CD4-positive, alpha-beta memory T cell (primary cell): Measurements from ENCODE around the gene MBD3L4. TPM values are rescaled to one million over a fixed set of nuclear protein-coding genes. Genes with fewer than 3 reads are reported as not detected.
"Not testable (repeated sequence)": the region's sequence is repeated elsewhere in the genome, so short reads cannot be mapped to it uniquely, and the experiment has no call there.

Source experiments
- CTCF ChIA-PET: fragments of 350-600 bp; sonication (Branson Sonifier 250); formaldehyde crosslinking; loops from one replicate; lab custom pipeline; 2021; ENCODE audit warnings: inconsistent platforms; ENCODE audit not compliant: partially characterized antibody; lab: Charles Lee
- POLR2A ChIA-PET: fragments of 350-600 bp; sonication (Branson Sonifier 250); formaldehyde crosslinking; loops from one replicate; lab custom pipeline; 2021; ENCODE audit not compliant: partially characterized antibody; lab: Charles Lee
- DNase-seq, 5 donors: peaks; one replicate each; pipeline versions ENCODE4 v3.0.0 to v3.0.0-alpha.2; 2020 to 2022; ENCODE audit warnings: mixed read lengths in 1 of 5
- H3K27ac ChIP-seq: one replicate; pipeline ENCODE4 v1.7.0; 2013; ENCODE audit warnings: low read depth, low read length
- H3K27me3 ChIP-seq: 2 replicates; pipeline ENCODE4 v1.7.0; 2013; ENCODE audit warnings: mild to moderate bottlenecking, low read length, moderate library complexity; ENCODE audit not compliant: insufficient read depth
- H3K36me3 ChIP-seq: 2 replicates; pipeline ENCODE4 v1.7.0; 2013; ENCODE audit warnings: mild to moderate bottlenecking, low read length, moderate library complexity; ENCODE audit not compliant: insufficient read depth
- H3K4me1 ChIP-seq: 2 replicates; pipeline ENCODE4 v1.7.0; 2013; ENCODE audit warnings: mild to moderate bottlenecking, low read length, moderate library complexity; ENCODE audit not compliant: insufficient read depth
- H3K4me3 ChIP-seq, 2 donors: one replicate each; pipeline ENCODE4 v1.7.0; 2013; ENCODE audit warnings: low read length in 2 of 2, mild to moderate bottlenecking in 1 of 2
- H3K9me3 ChIP-seq, 2 donors: one replicate each; pipeline ENCODE4 v1.7.0; 2013; ENCODE audit warnings: low read length in 2 of 2, control low read depth in 1 of 2; ENCODE audit not compliant: control insufficient read depth in 1 of 2
- H3K27ac Mint-ChIP-seq, 7 donors: one replicate each; pipeline ENCODE4 v1.8.0; 2020 to 2021; ENCODE audit warnings: mixed read lengths in 7 of 7, mild to moderate bottlenecking in 6 of 7, inconsistent platforms in 3 of 7, moderate library complexity in 3 of 7
- H3K27me3 Mint-ChIP-seq, 2 donors: one replicate each; pipeline ENCODE4 v1.8.0; 2020 to 2021; ENCODE audit warnings: mixed read lengths in 2 of 2
- H3K36me3 Mint-ChIP-seq, 2 donors: one replicate each; pipeline ENCODE4 v1.8.0; 2020 to 2021; ENCODE audit warnings: mixed read lengths in 2 of 2, inconsistent platforms in 1 of 2, mild to moderate bottlenecking in 1 of 2
- H3K4me1 Mint-ChIP-seq, 4 donors: one replicate each; pipeline ENCODE4 v1.8.0; 2020 to 2021; ENCODE audit warnings: mixed read lengths in 4 of 4, mild to moderate bottlenecking in 1 of 4
- H3K4me3 Mint-ChIP-seq, 8 donors: one replicate each; pipeline ENCODE4 v1.8.0; 2020 to 2021; ENCODE audit warnings: mixed read lengths in 8 of 8, mild to moderate bottlenecking in 7 of 8, moderate library complexity in 6 of 8, inconsistent platforms in 3 of 8
- H3K9me3 Mint-ChIP-seq, 8 donors: one replicate each; pipeline ENCODE4 v1.8.0; 2020 to 2021; ENCODE audit warnings: mixed read lengths in 8 of 8, mild to moderate bottlenecking in 5 of 8, inconsistent platforms in 3 of 8, moderate library complexity in 1 of 8
- intact Hi-C: fragments of 100-400 bp; cut with micrococcal nuclease; formaldehyde crosslinking; loops from one replicate; pipeline ENCODE4 v1.15.1; 2023
- polyA plus RNA-seq, 2 donors: library from polyadenylated mRNA; unstranded; fragments of 300-500 nt; fragmentation: Illumina TruSeq; gene quantifications; one replicate each; pipeline ENCODE4 v1.2.3, GENCODE V29; 2021
- total RNA-seq, 2 experiments: library from RNA; stranded (reverse); gene quantifications; one replicate each; pipeline ENCODE4 v1.2.3, GENCODE V29; 2021

Gene MBD3L4
- total and polyA plus RNA-seq, 4 experiments from 2014 or later: not detected

DNA sequence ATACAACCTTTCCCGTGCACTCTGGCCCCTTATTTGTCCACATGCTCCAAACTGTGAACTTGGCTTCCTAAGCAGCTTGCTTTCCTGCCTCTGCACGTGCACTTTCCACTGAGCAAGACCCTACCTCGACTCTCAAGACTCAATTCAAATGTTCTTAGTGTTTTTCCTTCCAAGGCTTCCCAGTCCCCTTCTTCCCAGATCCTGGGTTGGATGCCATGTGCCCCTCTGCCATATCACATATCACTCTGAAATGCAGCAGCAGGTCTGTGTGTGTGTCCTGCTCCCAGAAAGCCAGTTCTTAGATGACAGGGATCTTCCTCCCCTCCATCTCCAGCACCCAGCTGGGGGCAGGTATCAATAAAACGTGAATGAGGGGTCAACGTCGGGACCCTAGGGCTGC, 32.6 kb upstream of the MBD3L4 start:
- ChIA-PET CTCF (no interaction called here), POLR2A (interaction anchor here (4.7 kb wide), 1 partner anchor 27 kb away, joined by 31 read pairs; no protein-coding TSS in a partner anchor)
- H3K36me3 Mint-ChIP-seq: peaks cover 50 to 57% of the 10 kb centered on the region in 2 donors
- no peak overlapping the region for H3K4me3 ChIP-seq
- peaks cover 53% of the 10 kb centered on the region for H3K36me3 ChIP-seq
- H3K9me3 ChIP-seq: peaks cover 6 to 9% of the 10 kb centered on the region in 2 donors
- no peak for DNase-seq
- peaks cover 13 to 40% (median 21%) of the 10 kb centered on the region in 4 donors for H3K4me1 Mint-ChIP-seq
- H3K4me1 ChIP-seq: peaks cover 21% of the 10 kb centered on the region
- H3K27me3 ChIP-seq: no peaks in the 10 kb centered on the region
- no peak overlapping the region for H3K27ac ChIP-seq
- intact Hi-C loops: no loop called here
- peak overlapping the region in 3 of 7 donors; percentile 16 to 81 (median 53) for H3K27ac Mint-ChIP-seq
- H3K27me3 Mint-ChIP-seq: no peaks in the 10 kb centered on the region
- H3K4me3 Mint-ChIP-seq: peak overlapping the region in 7 of 8 donors; percentile 41 to 73 (median 64)
- H3K9me3 Mint-ChIP-seq: peaks cover 0 to 27% (median 16%) of the 10 kb centered on the region in 8 donors

DNA sequence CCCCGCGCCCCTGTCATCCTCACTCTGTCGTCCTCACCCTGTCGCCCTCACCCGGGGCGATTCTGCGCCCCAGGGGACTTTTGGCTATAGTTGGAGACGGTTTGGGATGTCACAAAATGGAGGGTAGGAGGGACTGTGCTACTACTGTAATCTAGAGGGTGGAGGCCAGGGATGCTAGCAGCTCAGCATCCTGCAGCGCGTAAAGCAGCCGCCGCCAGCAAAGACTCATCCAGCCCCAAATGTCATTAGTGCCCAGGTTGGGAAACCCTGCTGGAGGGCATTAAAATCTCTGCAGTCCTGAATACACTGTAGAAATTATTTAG, 29.9 kb upstream of the MBD3L4 start:
- Histone ChIP-seq H3K27ac (peak overlapping the region; percentile 74), H3K9me3 (no peaks in the 10 kb centered on the region), H3K27me3 (no peaks in the 10 kb centered on the region), H3K4me1 (peaks cover 21% of the 10 kb centered on the region), H3K4me3 (peak overlapping the region; percentile 92 to 96), H3K36me3 (peaks cover 27% of the 10 kb centered on the region)
- Mint-ChIP-seq H3K4me1 (peaks cover 13 to 36% (median 19%) of the 10 kb centered on the region in 4 donors), H3K36me3 (peaks cover 30% of the 10 kb centered on the region in 2 donors), H3K27ac (peak overlapping the region; percentile 89 to 98 (median 95)), H3K9me3 (peaks cover 0 to 6% (median under 1%) of the 10 kb centered on the region in 8 donors), H3K4me3 (peak overlapping the region; percentile 92 to 99 (median 96)), H3K27me3 (no peaks in the 10 kb centered on the region)
- ChIA-PET CTCF (interaction anchor here (1.1 to 3.3 kb wide), 4 partner anchors 29 to 207 kb away, joined by 3 to 12 read pairs (median 5); no protein-coding TSS in a partner anchor), POLR2A (interaction anchor here (0.5 to 4.7 kb wide), 21 partner anchors 8 to 851 kb away, joined by 3 to 33 read pairs (median 5); partner anchors contain the start of genes ARHGEF18, KHSRP, PCP2 and PET100)
- intact Hi-C loops: loop anchor here (1.0 kb wide), 1 partner anchor 29 kb away; no protein-coding TSS in a partner anchor
- no peak for DNase-seq

DNA sequence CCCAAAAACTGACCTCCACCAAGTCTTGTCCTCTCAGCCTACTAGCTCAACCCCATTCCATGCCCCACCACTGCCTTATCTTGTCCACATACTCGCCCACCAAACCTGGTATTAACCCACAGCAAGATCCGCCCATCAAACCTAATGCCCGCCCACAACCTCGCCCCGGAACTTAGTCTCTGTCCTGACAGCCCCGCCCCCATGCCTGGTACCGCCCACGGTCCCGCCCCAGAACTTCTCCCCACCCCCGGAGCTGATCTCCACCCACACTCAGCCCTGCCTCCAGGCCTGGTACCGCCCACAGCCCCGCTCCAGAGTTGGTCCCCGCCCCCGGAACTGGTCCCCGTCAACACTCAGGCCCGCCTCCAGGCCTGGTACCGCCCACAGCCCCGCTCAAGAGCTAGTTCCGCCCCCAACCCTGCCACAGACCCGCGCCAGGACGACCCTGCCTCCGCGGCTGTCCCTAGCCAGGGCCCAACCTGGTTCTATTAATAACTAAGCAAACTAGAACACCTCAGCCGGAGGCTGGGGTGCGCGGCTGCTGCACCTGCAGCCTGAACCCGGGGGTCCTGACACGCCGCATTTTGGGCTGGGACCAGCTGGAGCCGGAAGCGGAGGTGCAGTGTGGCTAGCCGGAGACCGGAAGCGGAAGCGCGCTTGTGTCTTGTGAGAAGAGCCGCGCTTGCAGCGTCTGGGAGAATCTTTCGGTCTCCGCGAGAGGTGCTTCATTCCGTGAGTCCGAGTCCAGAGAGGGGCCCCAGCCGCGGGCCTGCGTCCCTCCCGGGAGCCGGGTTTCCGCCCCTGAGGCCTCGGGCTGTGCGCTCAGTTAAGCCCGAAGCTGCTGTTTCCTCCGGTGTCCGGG, 29.3 kb upstream of the MBD3L4 start, which contains the start of gene ZNF557:
ZNF557 (plus strand) TSS at position 662 of the 862 bp plus-strand sequence. CDS start 5,372 bp downstream, outside the sequence.
- intact Hi-C loops: loop anchor here (1.0 kb wide), 1 partner anchor 30 kb away; no protein-coding TSS in a partner anchor
- peaks cover 11 to 36% (median 18%) of the 10 kb centered on the region in 4 donors for H3K4me1 Mint-ChIP-seq

DNA sequence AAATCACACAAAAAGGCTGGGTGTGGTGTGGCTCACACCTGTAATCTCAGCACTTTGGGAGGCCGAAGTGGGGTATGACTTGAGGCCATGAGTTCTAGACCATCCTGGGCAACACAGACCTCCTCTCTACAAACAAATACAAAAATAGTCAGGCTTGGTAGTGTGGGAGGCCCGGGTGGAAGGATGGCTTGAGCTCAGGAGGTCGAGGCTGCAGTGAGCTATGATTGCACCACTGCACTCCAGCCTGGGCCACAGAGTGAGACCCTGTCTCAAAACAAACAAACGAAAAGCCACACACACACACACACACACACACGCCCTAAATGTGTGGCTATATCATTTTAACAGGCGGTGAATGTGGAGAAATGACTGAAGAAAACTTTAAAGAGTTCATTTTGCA, 28.6 kb upstream of the MBD3L4 start:
- H3K27ac Mint-ChIP-seq: peak overlapping the region; percentile 89 to 98 (median 95)
- POLR2A ChIA-PET: interaction anchor here (0.9 to 4.7 kb wide), 22 partner anchors 9 to 852 kb away, joined by 3 to 33 read pairs (median 6); partner anchors contain the start of genes ALKBH7, ARHGEF18, KHSRP and MAP2K7
- intact Hi-C loops: no loop called here

More for the DNA sequence above, 29.3 kb upstream of the MBD3L4 start, which contains the start of gene ZNF557:
- POLR2A ChIA-PET: interaction anchor here (0.5 to 4.7 kb wide), 28 partner anchors 9 to 851 kb away, joined by 3 to 33 read pairs (median 4); partner anchors contain the start of genes ALKBH7, ARHGEF18, KHSRP and MAP2K7
- Mint-ChIP-seq H3K36me3 (peaks cover 26 to 27% of the 10 kb centered on the region in 2 donors), H3K4me3 (peak within 1 kb of the TSS; percentile 92 to 99 (median 96)), H3K27ac (peak within 1 kb of the TSS; percentile 89 to 98 (median 95)), H3K9me3 (peaks cover 0 to 3% (median under 1%) of the 10 kb centered on the region in 8 donors), H3K27me3 (no peaks in the 10 kb centered on the region)
- CTCF ChIA-PET: interaction anchor here (0.5 to 3.3 kb wide), 7 partner anchors 30 to 499 kb away, joined by 3 to 12 read pairs (median 4); no protein-coding TSS in a partner anchor
- DNase-seq: peak; percentile 99 to 100 (median 99)
- Histone ChIP-seq H3K9me3 (no peaks in the 10 kb centered on the region), H3K4me3 (peak within 1 kb of the TSS; percentile 92 to 96), H3K27me3 (no peaks in the 10 kb centered on the region), H3K27ac (peak within 1 kb of the TSS; percentile 74), H3K36me3 (peaks cover 21% of the 10 kb centered on the region), H3K4me1 (peaks cover 21% of the 10 kb centered on the region)

DNA sequence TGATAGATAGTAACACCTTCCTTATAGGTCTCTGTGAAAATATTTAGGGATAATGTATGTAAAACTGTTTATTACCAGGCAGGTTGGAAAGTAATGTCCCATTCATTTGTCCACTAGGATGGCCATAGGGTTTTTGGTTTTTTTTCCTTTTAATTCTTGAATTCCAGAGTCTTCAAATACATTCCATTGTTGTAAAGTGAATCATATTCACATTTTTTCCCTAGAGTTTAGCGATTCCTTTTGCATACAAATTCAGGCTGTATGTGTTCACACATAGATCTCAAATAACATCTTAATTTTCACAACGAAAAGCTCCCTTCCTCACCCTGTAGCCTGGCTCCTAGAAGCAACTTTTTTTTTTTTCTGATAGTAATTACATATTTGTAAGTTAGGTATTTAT, 27.7 kb upstream of the MBD3L4 start:
- H3K4me1 ChIP-seq: peaks cover 21% of the 10 kb centered on the region

More for the DNA sequence above, 28.6 kb upstream of the MBD3L4 start:
- peaks cover 19 to 23% of the 10 kb centered on the region in 2 donors for H3K36me3 Mint-ChIP-seq
- H3K4me3 Mint-ChIP-seq: peak overlapping the region; percentile 92 to 99 (median 96)
- H3K9me3 Mint-ChIP-seq: peaks cover 0 to 2% (median 0%) of the 10 kb centered on the region in 8 donors
- CTCF ChIA-PET: interaction anchor here (0.5 to 3.3 kb wide), 6 partner anchors 33 to 500 kb away, joined by 3 to 12 read pairs (median 4); no protein-coding TSS in a partner anchor
- Histone ChIP-seq H3K4me3 (no peak overlapping the region), H3K36me3 (peaks cover 18% of the 10 kb centered on the region), H3K9me3 (no peaks in the 10 kb centered on the region), H3K4me1 (peaks cover 21% of the 10 kb centered on the region), H3K27me3 (no peaks in the 10 kb centered on the region), H3K27ac (peak overlapping the region; percentile 74)
- peaks cover 10 to 36% (median 18%) of the 10 kb centered on the region in 4 donors for H3K4me1 Mint-ChIP-seq
- H3K27me3 Mint-ChIP-seq: no peaks in the 10 kb centered on the region
- no peak for DNase-seq

DNA sequence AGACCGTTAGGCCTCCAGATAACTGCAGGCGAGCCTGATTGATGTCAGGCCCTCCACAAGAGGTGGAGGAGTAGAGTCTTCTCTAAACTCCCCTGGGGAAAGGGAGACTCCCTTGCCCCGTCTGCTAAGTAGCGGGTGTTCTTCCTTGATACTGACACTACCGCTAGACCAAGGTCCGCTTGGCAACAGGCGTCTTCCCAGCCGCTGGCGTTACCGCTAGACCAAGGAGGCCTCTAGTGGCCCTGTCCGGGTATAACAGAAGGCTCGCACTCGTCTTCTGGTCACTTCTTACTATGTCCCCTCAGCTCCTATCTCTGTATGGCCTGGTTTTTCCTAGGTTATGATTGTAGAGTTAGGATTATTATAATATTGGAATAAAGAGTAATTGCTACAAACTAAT, 27.1 kb upstream of the MBD3L4 start:
- Mint-ChIP-seq H3K36me3 (peaks cover 8 to 12% of the 10 kb centered on the region in 2 donors), H3K27ac (peak overlapping the region in 1 of 7 donors; percentile 60), H3K4me1 (peaks cover 5 to 29% (median 11%) of the 10 kb centered on the region in 4 donors)
- POLR2A ChIA-PET, H3K9me3 ChIP-seq, CTCF ChIA-PET, intact Hi-C loops, H3K27me3 ChIP-seq, H3K4me3 ChIP-seq, H3K4me3 Mint-ChIP-seq, H3K27ac ChIP-seq, H3K36me3 ChIP-seq, H3K27me3 Mint-ChIP-seq, DNase-seq, H3K9me3 Mint-ChIP-seq: not testable (repeated sequence)
- H3K4me1 ChIP-seq: peaks cover 21% of the 10 kb centered on the region

More for the DNA sequence above, 27.7 kb upstream of the MBD3L4 start:
- Histone ChIP-seq H3K36me3 (peaks cover 11% of the 10 kb centered on the region), H3K27ac (no peak overlapping the region), H3K4me3 (no peak overlapping the region), H3K9me3 (no peaks in the 10 kb centered on the region), H3K27me3 (no peaks in the 10 kb centered on the region)
- H3K27ac Mint-ChIP-seq: no peak overlapping the region
- DNase-seq: no peak
- intact Hi-C loops: no loop called here
- H3K9me3 Mint-ChIP-seq: peaks cover 0 to 2% (median 0%) of the 10 kb centered on the region in 8 donors
- ChIA-PET POLR2A (interaction anchor here (4.7 kb wide), 1 partner anchor 32 kb away, joined by 31 read pairs; no protein-coding TSS in a partner anchor), CTCF (interaction anchor here (1.3 kb wide), 1 partner anchor 501 kb away, joined by 4 read pairs; no protein-coding TSS in a partner anchor)
- H3K4me1 Mint-ChIP-seq: peaks cover 10 to 35% (median 17%) of the 10 kb centered on the region in 4 donors
- no peak overlapping the region for H3K4me3 Mint-ChIP-seq
- no peaks in the 10 kb centered on the region for H3K27me3 Mint-ChIP-seq
- H3K36me3 Mint-ChIP-seq: peaks cover 14 to 18% of the 10 kb centered on the region in 2 donors
